ENCODE data around the gene TNIP3. TPM values are rescaled to one million over a fixed set of nuclear protein-coding genes. Genes with fewer than 3 reads are reported as not detected.
"Not testable (repeated sequence)": the region's sequence is repeated elsewhere in the genome, so short reads cannot be mapped to it uniquely, and the experiment has no call there.

TNIP3 gene
- total RNA-seq, 1 donor from 2014 or later, result 20.9 TPM

DNA sequence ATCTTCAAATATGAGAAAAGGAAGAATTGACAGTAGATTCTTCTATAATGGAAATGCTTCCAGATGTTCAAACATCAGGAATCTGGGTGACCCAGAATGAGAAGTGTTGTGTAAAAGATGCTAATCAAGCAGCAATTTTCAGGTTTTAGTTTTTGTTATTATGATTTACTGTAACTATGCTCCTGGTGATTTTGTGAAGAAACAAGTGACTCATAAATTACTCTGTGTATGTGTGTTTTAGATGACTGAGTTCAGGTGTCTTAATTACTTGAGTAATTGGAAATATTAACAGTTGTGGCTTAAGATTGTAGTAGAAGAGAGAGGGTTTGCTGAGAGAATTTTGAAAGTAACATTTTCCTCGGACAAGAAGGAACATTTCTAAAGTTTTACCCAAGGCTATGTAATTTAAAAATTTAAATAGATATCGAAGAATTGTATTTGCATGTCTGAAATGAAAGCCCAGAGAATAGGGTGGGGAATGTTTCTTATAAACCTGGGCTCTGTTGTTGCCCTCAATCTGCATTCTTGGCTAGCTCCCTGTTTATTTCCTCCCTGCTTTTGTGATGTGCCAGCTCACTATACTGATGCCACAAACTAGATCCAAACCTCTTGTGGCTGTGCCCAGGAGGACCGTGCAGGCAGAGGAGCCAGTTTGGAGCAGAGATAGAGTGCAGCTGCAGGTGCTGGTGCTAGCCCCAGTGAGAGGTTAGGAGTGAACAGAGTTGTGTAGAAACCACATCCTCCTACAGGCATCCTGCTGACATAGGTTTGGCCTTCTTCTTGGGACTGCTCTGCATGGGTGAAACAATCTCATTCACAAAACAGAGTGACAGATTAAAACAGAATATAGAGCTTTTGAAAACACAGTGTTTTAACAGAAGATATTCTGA is 25.4 kb upstream of the TNIP3 start:
- no peaks in the 10 kb centered on the region for H3K27me3 Mint-ChIP-seq
- peak overlapping the region; percentile 73 for H3K27ac Mint-ChIP-seq
- no peaks in the 10 kb centered on the region for H3K9me3 Mint-ChIP-seq
- peaks cover 7% of the 10 kb centered on the region for H3K36me3 Mint-ChIP-seq (ENCODE audit: low read depth)
- peak; percentile 88 for DNase-seq
- peaks cover 55% of the 10 kb centered on the region for H3K4me1 Mint-ChIP-seq
- intact Hi-C loops (cut with micrococcal nuclease), result loop anchor here (1.0 to 10.0 kb wide), 6 partner anchors 9 to 1035 kb away; partner anchors contain the start of genes ANXA5 and EXOSC9
- H3K4me3 Mint-ChIP-seq, result peak overlapping the region; percentile 72

DNA sequence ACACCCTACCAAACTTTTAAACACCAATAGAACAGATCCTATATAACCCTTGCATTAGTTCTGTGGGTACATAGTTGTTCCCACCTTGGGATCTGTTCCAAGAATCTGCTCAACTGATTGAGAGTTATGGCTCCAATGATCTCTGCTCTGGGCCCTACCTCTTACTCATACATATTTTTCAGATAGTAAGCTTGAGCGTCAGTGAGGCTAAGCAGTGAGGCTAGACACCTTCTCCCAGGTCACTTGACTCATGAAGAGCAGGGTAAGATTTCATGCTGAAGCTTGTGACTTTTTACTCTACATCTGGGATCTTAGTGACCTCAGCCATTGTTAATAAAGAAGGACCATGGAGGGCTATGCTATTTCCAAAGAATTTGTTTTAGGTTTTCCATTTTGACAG is 23.1 kb upstream of the TNIP3 start:
- intact Hi-C loops (cut with micrococcal nuclease), result no loop called here
- no peaks in the 10 kb centered on the region for H3K9me3 Mint-ChIP-seq
- no peak for DNase-seq
- H3K4me1 Mint-ChIP-seq, result peaks cover 60% of the 10 kb centered on the region
- peaks cover 15% of the 10 kb centered on the region for H3K36me3 Mint-ChIP-seq (ENCODE audit: low read depth)
- H3K27ac Mint-ChIP-seq, result no peak overlapping the region
- H3K27me3 Mint-ChIP-seq, result no peaks in the 10 kb centered on the region
- no peak overlapping the region for H3K4me3 Mint-ChIP-seq

DNA sequence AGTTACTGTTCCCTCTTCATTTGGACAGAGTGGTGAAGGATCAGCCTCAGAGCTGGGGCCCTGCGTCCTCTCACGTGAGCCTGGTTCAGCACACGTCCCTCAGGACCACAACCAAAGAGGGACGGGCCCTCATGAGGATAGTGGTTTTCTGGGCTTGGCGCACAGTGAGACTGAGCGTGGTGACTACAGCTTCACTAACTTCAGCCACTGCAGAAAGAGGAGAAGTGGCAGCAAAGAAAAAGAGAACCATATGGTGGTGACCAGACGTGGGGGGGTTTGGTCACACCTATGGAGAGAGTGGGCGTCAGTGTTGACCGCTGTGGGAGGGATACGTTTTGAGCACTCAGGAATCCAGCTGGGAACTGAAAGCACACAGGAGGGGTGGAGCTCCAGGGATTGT is 21.8 kb upstream of the TNIP3 start:
- H3K27me3 Mint-ChIP-seq, result no peaks in the 10 kb centered on the region
- H3K36me3 Mint-ChIP-seq (ENCODE audit: low read depth), result peaks cover 19% of the 10 kb centered on the region
- intact Hi-C loops (cut with micrococcal nuclease), result no loop called here
- peaks cover 63% of the 10 kb centered on the region for H3K4me1 Mint-ChIP-seq
- H3K27ac Mint-ChIP-seq, result no peak overlapping the region
- DNase-seq, result no peak
- peaks cover 1% of the 10 kb centered on the region for H3K9me3 Mint-ChIP-seq
- H3K4me3 Mint-ChIP-seq, result no peak overlapping the region

DNA sequence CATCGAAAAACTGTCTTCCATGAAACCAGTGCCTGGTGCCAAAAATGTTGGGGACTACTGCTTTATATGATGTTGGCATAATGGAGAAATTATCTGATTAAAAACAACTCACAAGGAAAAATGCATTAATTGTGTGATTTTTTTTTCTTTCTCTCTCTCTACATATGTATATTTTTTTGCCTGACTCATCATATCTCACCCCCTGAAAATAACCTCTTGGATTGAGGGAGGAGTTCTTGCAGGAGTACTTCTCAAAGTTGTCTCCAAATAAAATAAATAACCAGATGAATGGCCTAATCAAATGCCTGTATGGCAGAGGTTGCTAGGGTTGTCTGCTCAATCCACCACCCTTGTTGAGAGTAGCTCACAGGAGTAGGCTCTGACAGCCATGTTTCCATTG is 19.9 kb upstream of the TNIP3 start:
- Mint-ChIP-seq H3K9me3 (peaks cover 12% of the 10 kb centered on the region), H3K27ac (no peak overlapping the region), H3K4me1 (peaks cover 56% of the 10 kb centered on the region), H3K4me3 (no peak overlapping the region), H3K27me3 (no peaks in the 10 kb centered on the region), H3K36me3 (ENCODE audit: low read depth) (peaks cover 29% of the 10 kb centered on the region)
- intact Hi-C loops (cut with micrococcal nuclease), result loop anchor here (5.0 kb wide), 1 partner anchor 72 kb away; no protein-coding TSS in a partner anchor
- no peak for DNase-seq

DNA sequence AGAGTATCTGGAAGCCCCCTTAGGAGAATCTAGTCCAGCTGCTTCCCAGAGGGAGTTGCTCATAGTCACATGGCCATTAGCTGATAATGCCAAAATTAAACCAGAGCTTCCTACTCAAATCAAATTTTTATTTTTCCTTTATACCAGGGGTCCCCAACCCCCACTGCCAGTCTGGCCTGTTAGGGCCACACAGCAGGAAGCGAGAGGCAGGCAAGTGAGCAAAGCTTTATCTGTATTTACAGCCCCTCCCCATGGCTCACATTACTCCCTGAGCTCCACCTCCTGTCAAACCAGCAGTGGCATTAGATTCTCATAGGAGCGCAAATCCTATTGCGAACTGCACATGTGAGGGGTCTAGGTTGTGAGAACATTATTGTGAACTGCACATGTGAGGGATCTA is 19.2 kb upstream of the TNIP3 start:
- Mint-ChIP-seq H3K36me3 (ENCODE audit: low read depth) (peaks cover 30% of the 10 kb centered on the region), H3K27ac (no peak overlapping the region), H3K9me3 (peaks cover 12% of the 10 kb centered on the region), H3K4me3 (no peak overlapping the region), H3K27me3 (no peaks in the 10 kb centered on the region), H3K4me1 (peaks cover 55% of the 10 kb centered on the region)
- intact Hi-C loops (cut with micrococcal nuclease), result loop anchor here (5.0 kb wide), 1 partner anchor 71 kb away; no protein-coding TSS in a partner anchor
- DNase-seq, result no peak

DNA sequence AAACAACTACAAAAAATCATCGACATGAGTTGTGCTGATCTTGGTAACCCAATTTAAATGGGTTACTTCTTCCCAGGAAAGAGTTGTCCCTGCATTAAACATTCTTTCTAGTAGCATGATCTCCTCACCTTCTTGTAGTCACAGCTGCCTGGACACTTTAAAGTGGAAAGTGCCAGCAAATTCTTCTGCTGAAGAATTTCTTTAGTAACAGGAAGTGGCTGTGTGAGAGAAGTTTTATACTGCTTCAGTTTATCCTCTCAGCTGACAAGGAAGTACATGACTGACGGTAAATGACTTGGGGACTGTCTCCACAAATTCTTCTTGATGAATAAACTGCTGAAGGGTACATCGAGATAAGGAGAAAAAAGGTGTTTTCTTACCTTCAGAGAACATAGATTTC is 18.2 kb upstream of the TNIP3 start:
- Mint-ChIP-seq H3K4me1 (peaks cover 55% of the 10 kb centered on the region), H3K4me3 (peak overlapping the region; percentile 79), H3K36me3 (ENCODE audit: low read depth) (peaks cover 34% of the 10 kb centered on the region), H3K27me3 (no peaks in the 10 kb centered on the region), H3K9me3 (peaks cover 13% of the 10 kb centered on the region), H3K27ac (peak overlapping the region; percentile 90)
- intact Hi-C loops (cut with micrococcal nuclease), result loop anchor here (1.0 to 5.0 kb wide), 2 partner anchors 28 to 70 kb away; no protein-coding TSS in a partner anchor
- peak; percentile 84 for DNase-seq

DNA sequence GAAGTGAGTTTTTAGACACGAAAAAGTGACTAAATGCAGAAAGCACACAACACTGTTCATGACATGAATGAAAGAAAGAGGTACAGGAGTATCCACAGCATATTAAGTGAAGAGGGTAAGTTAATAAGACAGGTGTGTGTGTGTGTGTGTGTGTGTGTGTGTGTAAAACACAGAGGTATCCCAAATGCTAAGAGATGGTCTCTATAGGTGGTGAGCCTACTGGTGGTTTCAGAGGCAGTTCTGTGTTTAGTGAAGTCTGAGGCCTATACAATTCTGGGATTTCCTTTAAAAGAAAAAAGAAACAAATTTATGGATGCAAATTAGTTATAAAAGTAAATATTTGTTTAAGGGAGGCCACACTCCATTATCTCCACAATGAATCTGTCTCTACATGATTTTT is 17.4 kb upstream of the TNIP3 start:
- peak overlapping the region; percentile 81 for H3K4me3 Mint-ChIP-seq
- peaks cover 16% of the 10 kb centered on the region for H3K9me3 Mint-ChIP-seq
- no peaks in the 10 kb centered on the region for H3K27me3 Mint-ChIP-seq
- peaks cover 55% of the 10 kb centered on the region for H3K4me1 Mint-ChIP-seq
- intact Hi-C loops (cut with micrococcal nuclease), result loop anchor here (2.0 to 5.0 kb wide), 2 partner anchors 43 to 69 kb away; no protein-coding TSS in a partner anchor
- no peak for DNase-seq
- peaks cover 34% of the 10 kb centered on the region for H3K36me3 Mint-ChIP-seq (ENCODE audit: low read depth)
- peak overlapping the region; percentile 84 for H3K27ac Mint-ChIP-seq

DNA sequence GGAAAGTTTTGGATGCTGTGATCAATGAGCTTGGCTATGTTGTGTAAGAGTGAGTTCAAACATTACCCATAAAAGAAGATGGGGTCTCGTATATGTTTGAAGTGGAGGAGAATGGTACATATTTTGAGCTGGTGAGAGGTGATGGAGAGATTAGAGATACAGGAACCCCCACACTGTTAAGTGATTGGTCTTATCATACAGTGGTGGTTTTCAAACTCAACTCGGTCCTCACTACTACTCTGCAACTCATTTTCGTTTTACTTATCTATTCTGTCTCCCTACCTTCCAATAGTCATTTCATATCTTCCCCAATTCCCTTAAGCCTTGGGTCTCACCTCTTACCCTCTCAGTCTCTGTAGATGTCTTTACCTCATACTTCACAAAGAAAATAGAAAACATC is 16.4 kb upstream of the TNIP3 start:
- H3K4me3 Mint-ChIP-seq, result peak overlapping the region; percentile 81
- peaks cover 33% of the 10 kb centered on the region for H3K36me3 Mint-ChIP-seq (ENCODE audit: low read depth)
- H3K9me3 Mint-ChIP-seq, result peaks cover 16% of the 10 kb centered on the region
- H3K4me1 Mint-ChIP-seq, result peaks cover 52% of the 10 kb centered on the region
- intact Hi-C loops (cut with micrococcal nuclease), result loop anchor here (1.0 to 5.0 kb wide), 3 partner anchors 9 to 68 kb away; no protein-coding TSS in a partner anchor
- no peak for DNase-seq
- no peaks in the 10 kb centered on the region for H3K27me3 Mint-ChIP-seq
- H3K27ac Mint-ChIP-seq, result peak overlapping the region; percentile 84

DNA sequence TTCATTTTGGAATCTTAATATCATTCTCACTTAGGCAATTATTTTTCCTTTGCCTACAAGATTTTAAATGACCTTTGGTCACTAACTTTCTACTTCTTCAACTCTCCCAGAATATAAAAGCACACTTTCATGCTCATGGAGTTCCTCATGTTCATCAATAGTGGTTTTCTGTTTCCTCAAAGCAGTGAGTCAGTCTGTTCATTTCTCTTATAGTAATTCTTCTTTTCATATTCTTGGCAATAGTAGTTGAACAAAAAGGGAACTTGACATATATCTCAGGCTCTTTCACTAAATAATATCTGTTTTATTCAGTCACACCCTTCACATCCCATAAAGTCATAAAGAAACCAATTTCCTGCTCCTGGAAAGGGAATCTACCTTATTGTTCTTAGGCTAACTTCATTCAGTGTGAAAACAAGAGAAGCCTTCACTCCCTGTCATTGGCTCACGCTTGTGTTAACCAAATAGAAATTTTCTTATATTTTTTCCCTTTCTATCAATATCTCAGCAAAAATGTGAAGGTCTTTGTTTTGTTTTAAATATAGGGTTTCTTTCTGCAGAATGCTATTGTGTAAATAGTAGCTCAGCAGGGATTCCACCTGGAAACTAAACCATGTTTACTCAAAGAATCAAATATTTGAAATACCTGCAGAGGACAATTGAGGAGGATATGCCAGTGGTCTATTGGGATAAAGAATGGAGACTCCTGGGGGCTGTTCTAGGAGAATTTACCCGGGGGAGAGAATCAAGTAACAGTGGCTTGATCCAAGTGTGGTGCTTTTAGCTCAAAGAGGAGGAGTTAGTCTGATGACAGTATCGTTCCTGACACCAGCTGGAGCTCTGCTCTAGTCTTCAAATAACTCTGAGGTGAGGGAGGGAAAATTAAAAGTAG is 13.4 kb upstream of the TNIP3 start:
- H3K4me1 Mint-ChIP-seq, result peaks cover 43% of the 10 kb centered on the region
- no peak overlapping the region for H3K4me3 Mint-ChIP-seq
- H3K9me3 Mint-ChIP-seq, result peaks cover 16% of the 10 kb centered on the region
- intact Hi-C loops (cut with micrococcal nuclease), result no loop called here
- DNase-seq, result no peak
- no peaks in the 10 kb centered on the region for H3K27me3 Mint-ChIP-seq
- H3K27ac Mint-ChIP-seq, result no peak overlapping the region
- H3K36me3 Mint-ChIP-seq (ENCODE audit: low read depth), result peaks cover 30% of the 10 kb centered on the region

DNA sequence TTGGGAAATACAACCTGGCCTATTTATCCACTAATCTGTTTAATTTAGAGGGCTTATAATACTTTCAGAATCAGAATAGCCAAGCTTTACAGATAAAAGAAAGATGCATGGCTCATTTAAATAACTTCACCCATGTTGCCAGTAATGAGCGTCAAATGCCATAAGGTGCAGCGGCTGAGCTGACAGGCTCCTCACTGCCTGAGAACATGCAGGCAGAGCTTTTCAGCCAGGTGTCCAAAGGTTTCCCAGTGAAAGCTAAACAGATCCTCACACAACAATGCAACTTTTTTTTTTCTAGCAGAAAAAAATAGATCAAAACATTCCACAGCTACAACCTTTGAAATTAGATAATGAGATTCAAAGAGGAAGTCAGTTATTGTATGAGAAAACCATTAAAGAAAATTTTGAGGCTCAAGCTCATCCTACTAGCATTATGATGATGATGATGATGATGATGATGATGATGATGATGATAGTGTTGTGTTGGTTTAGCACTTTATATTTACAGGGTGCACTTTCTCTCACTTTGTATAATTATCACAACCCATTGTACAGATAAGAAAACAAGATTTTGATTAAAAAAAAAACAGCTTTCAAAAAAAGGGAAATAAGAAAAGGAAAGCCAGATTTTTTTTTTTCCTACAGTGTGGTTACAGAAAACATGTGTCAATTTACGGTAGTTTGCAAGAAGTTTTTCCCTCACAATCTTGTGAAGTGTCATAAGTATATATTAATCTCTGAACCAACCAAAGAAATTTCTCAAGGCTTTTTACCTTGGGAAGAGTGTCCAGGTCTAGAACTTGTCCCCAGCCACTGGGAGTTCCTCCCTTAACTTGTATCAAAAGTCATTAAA is 12.2 kb upstream of the TNIP3 start:
- intact Hi-C loops (cut with micrococcal nuclease), result no loop called here
- DNase-seq, result no peak
- Mint-ChIP-seq H3K9me3 (peaks cover 16% of the 10 kb centered on the region), H3K4me1 (peaks cover 36% of the 10 kb centered on the region), H3K4me3 (no peak overlapping the region), H3K36me3 (ENCODE audit: low read depth) (peaks cover 28% of the 10 kb centered on the region), H3K27ac (no peak overlapping the region), H3K27me3 (no peaks in the 10 kb centered on the region)

DNA sequence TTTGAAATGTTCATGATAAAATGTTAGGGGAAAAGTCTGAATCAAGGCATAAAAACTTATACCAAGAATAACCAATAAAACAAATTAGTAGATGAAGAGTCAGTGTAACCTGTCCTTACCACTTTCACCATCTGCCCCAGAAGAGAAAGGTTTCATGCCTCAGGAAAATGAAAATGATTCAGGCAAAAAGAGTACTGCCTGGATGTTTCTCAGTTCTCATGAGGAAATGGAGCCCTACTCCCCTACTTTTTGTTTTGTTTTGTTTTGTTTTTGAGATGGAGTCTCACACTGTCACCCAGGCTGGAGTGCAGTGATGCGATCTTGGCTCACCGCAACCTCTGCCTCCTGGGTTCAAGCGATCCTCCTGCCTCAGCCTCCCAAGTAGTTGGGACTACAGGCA is 7.4 kb upstream of the TNIP3 start:
- H3K4me3 Mint-ChIP-seq; H3K36me3 Mint-ChIP-seq (ENCODE audit: low read depth); H3K9me3 Mint-ChIP-seq; H3K27ac Mint-ChIP-seq; intact Hi-C loops (cut with micrococcal nuclease); DNase-seq; H3K27me3 Mint-ChIP-seq: not testable (repeated sequence)
- H3K4me1 Mint-ChIP-seq, result peaks cover 21% of the 10 kb centered on the region

DNA sequence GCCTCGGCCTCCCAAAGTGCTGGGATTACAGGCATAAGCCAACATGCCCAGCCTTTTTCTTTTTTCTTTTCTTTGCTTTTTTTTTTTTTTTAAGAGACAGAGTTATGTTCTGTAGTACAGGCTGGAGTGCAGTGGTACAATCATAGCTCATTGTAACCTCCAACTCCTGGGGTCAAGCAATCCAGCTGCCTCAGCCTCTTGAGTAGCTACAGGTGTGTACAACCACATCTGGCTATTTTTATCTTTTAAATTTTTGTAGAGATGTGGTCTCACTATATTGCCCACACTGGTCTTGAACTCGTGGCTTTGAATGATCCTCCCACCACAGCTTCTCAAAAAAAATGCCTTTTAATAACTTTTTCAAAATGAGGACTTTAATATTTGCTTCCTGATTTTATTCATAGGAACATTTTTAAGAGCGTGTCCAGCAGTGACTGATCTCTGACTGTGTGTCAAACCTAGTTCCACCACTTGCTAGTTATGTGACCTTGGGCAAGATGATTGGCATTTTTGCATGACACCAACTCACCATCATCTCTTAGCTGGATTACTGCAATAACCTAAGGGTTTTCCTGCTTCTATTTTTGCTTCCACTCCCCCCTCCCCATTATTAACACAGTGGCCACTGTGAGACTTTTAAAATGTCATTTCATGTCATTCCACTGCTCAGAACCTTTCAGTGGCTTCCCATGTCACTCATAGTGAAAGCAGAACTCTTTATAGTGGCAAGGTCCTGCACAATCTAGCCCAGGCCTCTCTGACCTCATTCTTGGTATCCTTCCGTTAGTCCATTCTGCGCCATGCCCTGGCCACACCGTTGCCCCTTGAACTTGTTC is 4.5 kb upstream of the TNIP3 start:
- peaks cover 6% of the 10 kb centered on the region for H3K9me3 Mint-ChIP-seq
- H3K4me3 Mint-ChIP-seq, result no peak overlapping the region
- H3K27ac Mint-ChIP-seq, result no peak overlapping the region
- intact Hi-C loops (cut with micrococcal nuclease), result no loop called here
- H3K27me3 Mint-ChIP-seq, result no peaks in the 10 kb centered on the region
- H3K4me1 Mint-ChIP-seq, result peaks cover 37% of the 10 kb centered on the region
- DNase-seq, result no peak
- H3K36me3 Mint-ChIP-seq (ENCODE audit: low read depth), result peaks cover 13% of the 10 kb centered on the region

Data from activated CD4-positive, alpha-beta T cell treated with anti-CD3 and anti-CD28 coated beads, Interleukin-2, amount 10 ng/mL, durations not matched to agents 24 days and 14 days (primary cell).